Eye (tissue), 1 donor: ENCODE results near the gene ADD2.
"Not testable (repeated sequence)": the region's sequence is repeated elsewhere in the genome, so short reads cannot be mapped to it uniquely, and the experiment has no call there.

Experiments
- DNase-seq: peaks from one replicate; pipeline ENCODE4 v3.0.0-alpha.2; 2015

ADD2 gene

DNA sequence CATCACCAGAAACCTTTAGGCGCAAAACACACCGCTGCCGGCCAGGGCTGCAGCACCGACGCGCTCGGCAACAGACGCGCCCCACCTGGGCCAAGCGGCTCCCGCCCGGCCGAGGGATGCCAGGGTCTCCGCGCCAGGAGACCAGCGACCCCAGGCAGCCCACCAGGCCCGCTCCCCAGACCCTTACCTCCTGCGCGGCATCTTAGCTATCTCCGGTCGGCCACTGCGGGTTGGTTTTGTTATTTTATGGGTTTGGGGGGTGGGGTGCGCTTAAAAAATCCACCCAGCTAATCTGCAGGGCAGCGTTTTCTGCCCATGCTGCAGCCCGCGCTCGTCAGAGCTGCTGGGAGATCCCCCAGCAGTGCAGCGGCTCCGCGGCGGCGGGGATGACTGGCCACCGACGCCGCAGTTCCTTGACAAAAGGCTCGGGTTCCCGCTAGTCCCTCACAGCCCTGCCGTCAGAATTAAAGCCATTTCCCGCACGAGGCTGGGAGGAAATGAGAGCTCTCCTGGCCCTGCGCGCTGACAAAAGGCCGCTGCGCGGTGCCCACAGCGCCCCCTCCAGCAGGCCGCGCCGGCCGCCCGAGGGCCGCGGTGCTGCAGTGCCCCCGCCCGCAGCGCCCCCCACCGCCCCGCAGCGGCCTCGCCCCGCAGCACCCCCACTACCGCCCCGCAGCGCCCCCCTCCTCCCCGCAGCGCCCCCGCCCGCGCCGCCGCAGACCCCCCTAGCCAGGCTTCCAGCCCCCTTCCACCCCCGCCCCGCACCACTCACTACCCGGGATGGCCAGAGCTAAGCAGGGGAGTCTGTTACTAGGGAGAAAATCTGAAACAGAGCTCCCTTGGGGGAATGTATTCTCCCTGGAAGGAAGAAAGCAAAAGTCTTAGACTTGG lies at the start of gene ADD2:
Gene ADD2 (minus strand): TSS at position 502 of the 891 bp plus-strand sequence. CDS start 61,792 bp downstream, outside the sequence.
- DNase-seq = peak; percentile 89

- DNase-seq = no peak
These were observed 49.4 kb upstream of the ADD2 start for GRCh38 chr2:70817284-70817954.

GRCh38 chr2:70816726-70817125 lies 48.7 kb upstream of the ADD2 start:
- DNase-seq = no peak

DNA sequence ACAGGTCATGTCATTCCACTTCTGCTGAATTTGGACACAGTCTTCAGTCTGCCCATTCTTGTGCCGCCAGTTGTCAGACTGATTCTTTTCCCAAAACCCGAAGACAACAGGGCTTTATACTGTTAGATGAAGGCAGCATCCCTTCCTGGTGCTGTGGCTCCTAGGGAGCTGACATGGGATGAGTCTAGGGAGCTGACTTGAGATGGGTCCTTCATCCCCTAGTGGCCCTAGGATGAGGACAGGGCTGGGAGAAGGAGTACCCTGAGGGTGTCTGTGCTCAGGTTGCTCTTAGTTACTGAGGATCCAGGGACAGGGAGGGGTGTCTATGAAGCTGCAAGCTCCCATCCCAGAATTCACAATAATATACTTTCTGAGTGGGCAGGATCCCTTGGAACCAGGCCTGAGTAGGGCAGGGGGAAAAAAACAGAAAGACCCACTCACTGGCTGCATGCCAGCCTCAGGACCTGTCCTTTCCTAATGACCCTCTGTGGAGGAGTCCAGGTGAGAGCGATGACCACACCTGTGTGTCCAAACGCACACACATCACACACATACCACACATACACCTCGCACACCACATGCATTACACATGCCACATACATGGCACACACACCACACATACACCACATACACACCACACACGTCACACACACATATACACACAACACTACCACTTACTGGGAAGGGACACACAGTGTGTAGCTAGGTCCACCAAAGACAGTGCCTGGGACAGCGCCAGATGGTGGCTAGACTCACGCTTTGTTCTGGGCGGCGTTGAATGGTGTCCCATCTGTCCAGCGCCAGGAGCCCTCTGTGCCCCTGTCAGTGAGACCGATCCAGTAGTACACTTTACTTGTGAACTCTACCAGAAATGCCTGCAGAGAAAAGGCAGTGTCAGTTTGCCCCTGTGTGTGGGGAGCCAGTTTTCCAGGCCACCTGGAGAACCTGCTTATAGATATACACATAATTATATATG lies 41.3 kb upstream of the ADD2 start:
- no peak for DNase-seq

DNA sequence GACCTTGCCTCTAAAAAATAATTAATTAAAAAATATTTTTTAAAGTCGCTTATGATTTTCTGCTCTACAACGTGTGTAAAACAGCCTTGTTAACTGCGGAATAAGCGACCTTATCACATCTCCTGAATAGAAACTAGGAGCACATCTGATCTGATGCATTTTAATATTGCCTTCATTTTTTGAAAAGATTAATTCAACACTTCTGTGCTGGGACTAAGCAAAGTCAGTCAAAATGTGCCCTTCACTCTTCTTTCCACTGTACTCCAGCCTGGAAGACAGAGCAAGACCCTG lies 39.8 kb upstream of the ADD2 start:
- no peak for DNase-seq

DNA sequence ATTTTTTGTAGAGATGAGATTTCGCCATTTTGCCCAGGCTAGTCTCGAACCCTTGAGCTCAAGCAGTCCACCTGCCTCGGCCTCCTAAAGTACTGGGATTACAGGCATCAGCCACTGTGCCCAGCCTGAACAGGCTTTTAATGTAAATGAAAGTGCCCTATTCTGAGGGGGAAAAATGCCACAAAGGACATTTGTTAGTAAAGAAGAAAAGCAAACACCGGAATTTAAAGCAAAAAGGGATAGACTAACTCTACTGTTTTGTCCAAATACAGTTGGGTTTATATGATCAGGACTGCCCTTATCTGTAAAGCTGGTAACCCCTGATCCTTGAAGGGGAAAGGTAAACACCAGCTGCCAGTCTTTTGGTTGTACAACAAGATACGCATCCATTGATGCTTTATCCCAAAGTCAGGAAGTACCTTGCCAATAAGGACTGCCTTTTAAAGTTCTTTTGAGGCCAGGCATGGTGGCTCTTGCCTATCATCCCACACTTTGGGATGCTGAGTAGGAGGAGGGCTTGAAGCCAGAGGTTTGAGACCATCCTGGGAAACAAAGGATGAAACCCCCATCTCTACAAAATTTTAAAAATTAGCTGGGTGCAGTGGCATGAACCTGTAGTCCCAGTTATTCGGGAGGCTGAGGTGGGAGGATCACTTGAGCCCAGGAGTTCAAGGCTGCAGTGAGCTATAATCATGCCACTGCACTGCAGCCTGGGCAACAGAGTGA lies 39.3 kb upstream of the ADD2 start:
- no peak for DNase-seq

DNA sequence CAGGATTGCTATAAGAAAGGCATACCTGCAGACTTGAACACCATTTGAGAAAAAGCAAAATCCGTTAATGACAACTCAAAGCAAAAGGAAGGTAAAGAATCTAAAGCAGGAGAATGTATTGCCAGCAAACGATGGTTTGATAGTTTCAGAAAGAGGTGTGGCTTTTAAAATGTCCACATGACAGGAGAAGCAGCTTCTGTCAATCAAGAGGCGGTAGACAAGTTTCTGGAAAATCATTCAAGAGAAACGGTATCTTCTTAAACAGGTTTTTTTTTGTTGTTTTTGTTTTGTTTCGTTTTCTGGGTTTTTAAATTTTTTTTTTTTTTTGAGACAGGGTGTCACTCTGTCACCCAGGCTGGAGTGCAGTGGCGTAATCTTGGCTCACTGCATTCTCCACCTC lies 38.6 kb upstream of the ADD2 start:
- no peak for DNase-seq

- no peak for DNase-seq
These were observed 38.0 kb upstream of the ADD2 start for GRCh38 chr2:70806013-70806412.

DNA sequence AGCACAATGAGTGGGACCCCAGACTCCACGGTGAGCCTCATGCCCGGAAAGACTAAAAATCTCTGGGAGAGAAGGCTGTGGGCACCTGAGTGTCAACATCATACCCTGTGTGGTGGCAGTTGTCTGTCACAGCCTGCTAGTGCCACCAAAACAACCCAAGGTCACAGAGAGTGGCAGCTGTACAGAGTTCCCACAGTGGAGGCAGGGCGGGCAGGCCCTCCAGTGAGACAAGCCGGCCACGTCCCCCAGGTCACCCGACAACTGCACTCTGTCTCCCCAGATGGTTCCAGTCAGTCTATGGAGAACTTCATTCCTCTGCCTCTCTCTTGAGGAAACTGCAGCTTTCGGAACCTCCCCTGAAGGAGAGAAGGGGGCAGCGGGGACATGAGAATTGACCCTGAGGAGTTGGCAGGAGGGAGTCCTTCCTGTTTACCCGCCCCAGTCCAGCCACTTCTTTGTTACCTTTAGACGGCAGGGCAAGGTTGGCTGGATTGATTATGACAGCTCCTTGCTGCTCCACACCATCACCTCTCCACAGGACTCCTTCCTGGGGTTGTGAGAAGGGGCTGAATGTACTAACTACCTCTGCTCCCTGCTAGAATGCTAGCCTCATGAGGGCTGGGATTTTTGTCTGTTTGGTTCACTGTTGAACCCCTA lies 33.7 kb upstream of the ADD2 start:
- DNase-seq = no peak

GRCh38 chr2:70799706-70800105 lies 31.7 kb upstream of the ADD2 start:
- no peak for DNase-seq

GRCh38 chr2:70797996-70798395 lies 30.0 kb upstream of the ADD2 start:
- DNase-seq = not testable (repeated sequence)

- DNase-seq = no peak
These were observed 29.5 kb upstream of the ADD2 start for GRCh38 chr2:70797506-70797905.

GRCh38 chr2:70796262-70796661 lies 28.3 kb upstream of the ADD2 start:
- no peak for DNase-seq

- no peak for DNase-seq
These were observed 27.4 kb upstream of the ADD2 start for GRCh38 chr2:70795164-70795995.

DNA sequence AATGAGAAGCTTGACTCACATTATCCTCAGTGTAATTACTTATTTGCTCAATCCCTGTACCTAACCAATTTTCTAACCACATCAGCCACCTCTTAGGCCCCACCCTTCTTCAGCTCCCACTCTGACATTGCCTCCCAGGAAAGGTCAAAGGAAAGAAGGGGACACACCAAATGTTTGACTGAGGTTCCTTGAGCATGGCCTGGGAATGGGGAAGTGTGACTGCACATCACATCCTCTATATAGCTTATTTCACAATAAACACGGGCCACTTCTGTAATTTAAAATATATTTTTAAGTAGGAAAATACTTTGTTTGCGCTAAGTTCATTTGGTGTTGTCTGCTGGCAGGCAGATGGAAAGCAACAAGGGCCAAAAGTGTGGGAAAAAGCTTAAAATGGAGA lies 25.4 kb upstream of the ADD2 start:
- no peak for DNase-seq

DNA sequence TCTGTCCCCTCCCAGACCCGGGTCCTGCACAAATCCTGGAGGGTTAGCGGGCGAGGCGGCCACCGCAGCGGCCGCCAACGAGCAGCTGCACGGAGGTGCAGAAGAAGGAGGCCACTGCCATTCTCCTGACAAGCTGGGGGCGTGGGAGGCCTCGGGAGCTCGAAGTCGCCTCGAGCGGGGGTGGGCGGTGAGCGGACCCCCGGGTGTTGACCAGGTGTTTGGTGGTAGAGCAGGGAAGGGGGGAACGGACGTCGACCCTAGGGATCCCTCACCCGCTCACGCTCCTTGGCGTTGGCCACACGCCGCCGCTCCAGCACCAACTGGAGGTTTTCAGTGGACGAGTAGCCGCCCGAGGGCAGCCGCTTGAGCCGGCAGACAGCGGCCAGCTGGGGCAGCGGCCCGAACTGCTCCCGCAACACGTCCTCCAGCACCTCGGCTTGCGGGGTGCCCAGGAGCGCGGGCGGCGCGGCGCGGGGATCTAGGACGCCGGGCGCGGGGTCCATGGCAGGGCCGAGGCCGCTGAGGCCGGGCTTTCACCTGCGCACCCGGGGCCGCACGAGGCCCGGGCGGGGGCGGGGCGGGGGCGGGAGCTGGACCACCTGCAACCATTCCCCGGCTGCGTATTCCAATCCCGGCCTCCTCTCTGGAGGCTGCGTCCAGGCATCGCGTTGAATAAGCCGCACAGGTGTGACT lies 22.3 kb upstream of the ADD2 start, which contains the start of gene FIGLA:
Gene FIGLA (minus strand): TSS at position 508 of the 693 bp plus-strand sequence. CDS start 5 bp downstream, at position 503.
- peak; percentile 71 for DNase-seq

GRCh38 chr2:70789304-70790135 lies 21.5 kb upstream of the ADD2 start:
- peak; percentile 91 for DNase-seq

DNA sequence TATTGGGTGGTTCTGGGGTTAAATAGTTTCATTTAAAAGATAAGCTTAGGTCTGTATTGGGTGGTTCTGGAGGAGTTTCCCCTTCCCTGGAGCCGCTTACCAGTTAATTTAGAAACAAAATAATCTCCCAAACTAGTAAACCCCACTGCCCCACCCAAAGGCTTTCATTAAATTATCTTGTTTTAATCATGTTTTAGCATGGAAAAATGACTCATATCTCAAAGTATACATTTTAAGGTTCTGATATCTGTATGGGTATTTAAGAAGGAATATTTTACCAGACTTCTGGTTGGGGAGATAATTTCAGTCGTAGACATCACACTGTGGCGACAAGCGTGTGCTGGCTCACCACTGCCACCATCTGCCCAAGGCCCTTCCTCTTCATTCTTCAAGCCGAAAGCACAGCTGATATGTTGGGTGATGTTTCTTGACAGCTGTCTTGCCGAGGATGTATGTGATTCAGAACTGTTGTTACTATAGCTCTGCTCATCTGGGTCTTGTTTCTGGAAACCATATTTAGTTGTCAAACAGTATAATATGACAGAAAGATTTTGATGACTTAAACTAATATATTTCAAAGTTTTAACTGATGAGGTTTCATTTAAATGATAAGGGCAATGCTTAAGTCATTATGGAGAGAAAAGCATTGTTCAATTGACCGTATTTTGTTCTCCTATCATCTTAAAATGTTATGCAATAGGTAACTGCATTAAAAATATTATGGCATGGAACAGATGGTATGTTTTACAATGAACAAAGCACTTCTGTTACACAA lies 17.3 kb upstream of the ADD2 start:
- DNase-seq = peak; percentile 81
